Peyer's patch (tissue), 4 donors: Measurements from ENCODE around the gene ZNF280D. TPM values are rescaled to one million over a fixed set of nuclear protein-coding genes. Genes with fewer than 3 reads are reported as not detected.

ENCODE experiments used
- DNase-seq, 3 donors: peaks; one replicate each; pipeline ENCODE4 v3.0.0-alpha.2; 2017 to 2019
- H3K27ac ChIP-seq, 4 donors: fragments of 200-600 bp; sonication (generic); one replicate each; pipeline ENCODE4 v1.5.1; 2016 to 2019
- H3K27me3 ChIP-seq, 2 donors: fragments of 200-600 bp; sonication (generic); one replicate each; pipeline ENCODE4 v1.5.1; 2019
- H3K36me3 ChIP-seq, 3 donors: fragments of 200-600 bp; sonication (generic); one replicate each; pipeline ENCODE4 v1.5.1; 2016 to 2019
- H3K4me1 ChIP-seq, 4 donors: fragments of 200-600 bp; sonication (generic); one replicate each; pipeline ENCODE4 v1.5.1; 2016 to 2019
- H3K4me3 ChIP-seq, 4 donors: fragments of 200-600 bp; sonication (generic); 1 replicate in 3 of 4; 2 replicates in 1 of 4; pipeline ENCODE4 v1.5.1; 2016 to 2019; ENCODE audit warnings: mild to moderate bottlenecking in 1 of 4
- H3K9me3 ChIP-seq, 4 donors: fragments of 200-600 bp; sonication (generic); one replicate each; pipeline ENCODE4 v1.5.1; 2016 to 2019; ENCODE audit warnings: mild to moderate bottlenecking in 1 of 4
- POLR2A ChIP-seq, 2 donors: fragments of 450-650 bp; IDR thresholded peaks; one replicate each; pipeline ENCODE4 v1.5.1; 2017; ENCODE audit warnings: antibody characterized with exemption in 2 of 2, mild to moderate bottlenecking in 2 of 2, moderate library complexity in 2 of 2
- total RNA-seq, 4 donors: library from RNA; depleted of rRNA; stranded (reverse); fragments of >200 nt; gene quantifications; one replicate each; pipeline ENCODE4 v1.1.0, GENCODE V29; 2016
- TF ChIP-seq, protein P1 (sequence below), 6 experiments: fragments of 450-650 bp in 4 of 6; fragments of 200-600 bp in 2 of 6; sonication (generic) in 1 of 6; IDR thresholded peaks; one replicate each; pipeline ENCODE4 v1.5.1; 2017 to 2019; ENCODE audit warnings: antibody characterized with exemption in 6 of 6, mild to moderate bottlenecking in 3 of 6, moderate library complexity in 1 of 6

ZNF280D gene
- total RNA-seq, 4 donors from 2014 or later = 34.2 to 82.5 (median 45.1) TPM

DNA sequence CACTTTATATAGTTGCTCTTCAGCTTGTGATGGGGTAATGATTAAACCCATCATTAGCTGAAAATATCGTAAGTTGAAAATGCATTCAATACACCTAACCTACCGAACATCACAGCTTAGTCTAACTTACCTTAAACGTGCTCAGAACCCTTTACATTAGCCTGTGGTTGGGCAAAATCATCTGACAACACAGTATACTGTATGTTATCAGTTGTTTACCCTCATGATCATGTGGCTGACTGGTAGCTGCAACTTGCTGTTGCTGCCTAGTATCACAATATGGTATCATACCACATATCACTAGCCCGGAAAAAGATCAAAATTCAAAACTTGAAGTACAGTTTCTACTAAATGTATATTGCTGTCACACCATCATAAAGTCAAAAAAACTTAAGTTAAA is 9.5 kb downstream of the ZNF280D start:
- TF ChIP-seq, protein P1, sequence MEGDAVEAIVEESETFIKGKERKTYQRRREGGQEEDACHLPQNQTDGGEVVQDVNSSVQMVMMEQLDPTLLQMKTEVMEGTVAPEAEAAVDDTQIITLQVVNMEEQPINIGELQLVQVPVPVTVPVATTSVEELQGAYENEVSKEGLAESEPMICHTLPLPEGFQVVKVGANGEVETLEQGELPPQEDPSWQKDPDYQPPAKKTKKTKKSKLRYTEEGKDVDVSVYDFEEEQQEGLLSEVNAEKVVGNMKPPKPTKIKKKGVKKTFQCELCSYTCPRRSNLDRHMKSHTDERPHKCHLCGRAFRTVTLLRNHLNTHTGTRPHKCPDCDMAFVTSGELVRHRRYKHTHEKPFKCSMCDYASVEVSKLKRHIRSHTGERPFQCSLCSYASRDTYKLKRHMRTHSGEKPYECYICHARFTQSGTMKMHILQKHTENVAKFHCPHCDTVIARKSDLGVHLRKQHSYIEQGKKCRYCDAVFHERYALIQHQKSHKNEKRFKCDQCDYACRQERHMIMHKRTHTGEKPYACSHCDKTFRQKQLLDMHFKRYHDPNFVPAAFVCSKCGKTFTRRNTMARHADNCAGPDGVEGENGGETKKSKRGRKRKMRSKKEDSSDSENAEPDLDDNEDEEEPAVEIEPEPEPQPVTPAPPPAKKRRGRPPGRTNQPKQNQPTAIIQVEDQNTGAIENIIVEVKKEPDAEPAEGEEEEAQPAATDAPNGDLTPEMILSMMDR (IDR thresholded peaks at IDR 0.05) = no peak
- no peak for TF ChIP-seq POLR2A (IDR thresholded peaks at IDR 0.05)
- Histone ChIP-seq H3K27me3 (no peaks in the 10 kb centered on the region), H3K27ac (no peak overlapping the region)

DNA sequence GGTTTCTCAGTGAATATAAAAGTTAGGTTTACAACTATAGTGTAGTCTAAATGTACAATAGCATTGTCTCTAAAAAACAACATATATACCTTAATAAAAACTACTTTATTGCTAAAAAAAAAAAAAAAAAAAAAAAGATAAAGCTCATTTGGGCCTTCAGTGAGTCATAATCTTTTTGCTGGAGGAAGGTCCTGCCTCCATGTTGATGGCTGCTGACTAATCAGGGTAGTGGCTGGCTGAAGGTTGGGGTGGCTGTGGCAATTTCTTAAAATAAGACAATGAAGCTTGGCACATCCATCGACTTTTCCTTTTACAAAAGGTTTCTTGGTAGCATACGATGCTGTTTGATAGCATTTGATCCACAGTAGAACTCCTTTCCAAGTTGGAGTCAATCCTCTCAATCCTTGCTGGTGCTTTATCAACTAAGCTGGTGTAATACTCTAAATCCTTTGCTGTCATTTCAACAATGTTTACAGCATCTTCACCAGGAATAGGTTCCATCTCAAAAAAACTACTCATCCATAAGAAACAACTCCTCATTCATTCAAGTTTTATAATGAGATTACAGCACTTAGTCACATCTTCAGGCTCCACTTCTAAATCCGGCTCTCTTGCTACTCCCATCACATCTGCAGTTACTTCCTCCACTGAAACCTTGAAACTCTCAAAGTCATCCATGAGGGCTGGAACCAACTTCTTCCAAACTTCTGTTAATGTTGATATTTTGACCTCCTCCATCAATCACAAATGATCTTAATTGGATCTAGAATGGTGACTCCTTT is 13.3 kb downstream of the ZNF280D start:
- Histone ChIP-seq H3K36me3 (no peaks in the 10 kb centered on the region), H3K9me3 (no peaks in the 10 kb centered on the region), H3K27me3 (no peaks in the 10 kb centered on the region), H3K27ac (no peak overlapping the region), H3K4me1 (no peaks in the 10 kb centered on the region), H3K4me3 (no peak overlapping the region)
- DNase-seq = no peak
- TF ChIP-seq, protein P1 (IDR thresholded peaks at IDR 0.05) = no peak
- no peak for TF ChIP-seq POLR2A (IDR thresholded peaks at IDR 0.05)

More for the DNA sequence above, 9.5 kb downstream of the ZNF280D start:
- Histone ChIP-seq H3K4me3 (no peak overlapping the region), H3K36me3 (peaks cover 0 to 4% (median 0%) of the 10 kb centered on the region in 3 donors), H3K9me3 (no peaks in the 10 kb centered on the region), H3K4me1 (peaks cover 0 to 6% (median 0%) of the 10 kb centered on the region in 4 donors)
- no peak for DNase-seq

DNA sequence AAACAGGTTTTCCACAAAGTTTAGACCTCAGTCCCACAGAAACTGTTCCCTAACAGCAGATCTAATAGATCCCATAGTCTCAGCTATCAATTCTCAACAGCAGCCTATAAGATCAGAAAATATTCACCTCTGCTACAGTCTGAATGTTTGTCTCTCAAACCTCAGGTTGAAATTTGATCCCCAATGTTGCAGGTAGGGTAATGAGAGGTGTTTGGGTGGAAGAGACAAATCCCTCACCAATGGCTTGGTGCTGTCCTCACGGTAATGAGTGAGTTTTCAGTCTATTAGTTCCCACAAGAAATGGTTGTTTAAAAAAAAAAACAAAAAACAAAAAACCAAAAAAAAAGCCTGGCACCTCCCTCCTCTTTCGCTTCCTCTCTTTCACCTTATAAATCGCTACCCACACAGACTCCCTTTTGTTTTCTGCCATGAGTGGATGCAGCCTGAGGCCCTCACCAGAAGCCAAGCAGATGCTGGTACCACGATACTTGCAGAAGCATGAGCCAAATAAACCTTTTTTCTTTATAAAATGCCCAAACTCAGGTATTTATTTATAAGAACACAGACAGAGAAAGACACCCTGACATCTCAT is 14.2 kb downstream of the ZNF280D start:
- H3K27ac ChIP-seq = no peak overlapping the region
- no peaks in the 10 kb centered on the region for H3K4me1 ChIP-seq
- no peaks in the 10 kb centered on the region for H3K27me3 ChIP-seq
- TF ChIP-seq POLR2A (IDR thresholded peaks at IDR 0.05) = no peak
- TF ChIP-seq, protein P1 (IDR thresholded peaks at IDR 0.05) = no peak
- H3K36me3 ChIP-seq = no peaks in the 10 kb centered on the region
- no peaks in the 10 kb centered on the region for H3K9me3 ChIP-seq
- no peak for DNase-seq
- no peak overlapping the region for H3K4me3 ChIP-seq

DNA sequence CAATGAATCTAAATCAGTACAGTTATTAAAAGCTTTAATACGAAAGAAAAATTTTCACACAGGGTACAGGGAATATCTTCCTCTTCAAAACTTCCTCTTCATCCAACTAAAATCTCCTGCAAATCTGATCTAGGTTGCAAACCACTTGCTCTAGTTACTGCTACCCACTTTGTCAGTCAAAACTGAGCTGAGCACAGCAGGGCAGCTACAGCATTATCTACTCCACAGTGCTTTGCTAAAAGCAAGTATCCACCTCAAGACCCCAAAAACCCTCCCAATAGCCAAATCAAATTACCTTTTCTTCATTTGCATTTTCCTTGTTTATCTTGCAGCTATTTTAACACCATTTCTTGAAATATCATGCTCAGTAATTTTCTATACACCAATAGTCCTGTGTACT is 14.7 kb downstream of the ZNF280D start:
- H3K27ac ChIP-seq = no peak overlapping the region
- H3K4me3 ChIP-seq = no peak overlapping the region
- H3K4me1 ChIP-seq = no peaks in the 10 kb centered on the region
- TF ChIP-seq POLR2A (IDR thresholded peaks at IDR 0.05) = no peak
- TF ChIP-seq, protein P1 (IDR thresholded peaks at IDR 0.05) = no peak
- no peak for DNase-seq
- H3K36me3 ChIP-seq = no peaks in the 10 kb centered on the region
- no peaks in the 10 kb centered on the region for H3K27me3 ChIP-seq
- no peaks in the 10 kb centered on the region for H3K9me3 ChIP-seq

DNA sequence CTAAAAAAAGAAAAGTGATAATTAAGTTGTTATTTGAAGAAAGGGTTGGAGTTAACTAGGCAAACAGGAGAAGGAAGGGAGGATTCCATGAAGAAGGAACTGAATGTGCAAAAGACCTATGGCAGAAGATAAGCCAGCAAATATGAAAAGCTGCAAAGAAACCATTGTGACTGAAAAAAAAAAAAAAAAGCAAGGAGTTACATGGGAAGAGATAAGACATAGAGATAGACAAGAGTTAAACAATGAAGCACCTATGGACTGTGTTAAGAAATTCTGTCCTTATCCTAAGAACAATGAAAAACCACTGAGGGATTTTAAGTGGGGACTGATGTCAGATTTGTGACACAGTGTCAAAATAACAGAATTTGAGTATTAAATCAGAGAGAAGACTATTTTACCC is 17.0 kb downstream of the ZNF280D start:
- H3K27ac ChIP-seq = no peak overlapping the region
- no peak overlapping the region for H3K4me3 ChIP-seq
- DNase-seq = no peak
- no peaks in the 10 kb centered on the region for H3K36me3 ChIP-seq
- no peak for TF ChIP-seq POLR2A (IDR thresholded peaks at IDR 0.05)
- TF ChIP-seq, protein P1 (IDR thresholded peaks at IDR 0.05) = no peak
- no peaks in the 10 kb centered on the region for H3K27me3 ChIP-seq
- H3K4me1 ChIP-seq = no peaks in the 10 kb centered on the region
- no peaks in the 10 kb centered on the region for H3K9me3 ChIP-seq
